HCT116 (cell line): ENCODE measurements around the gene WNT5B. TPM values are rescaled to one million over a fixed set of nuclear protein-coding genes. Genes with fewer than 3 reads are reported as not detected.
A peak's percentile ranks its signal among the peaks of the same experiment; 100 is the strongest.

Source experiments
- ATAC-seq: fragments of 200-7000 bp; cut with Tn5 transposase; 2 replicates; pipeline ENCODE4 v1.9.1; 2020; ENCODE audit warnings: mild to moderate bottlenecking, moderate library complexity
- BruUV-seq: library from RNA; stranded (reverse); fragments of 400-500 nt; replicated peaks from 2 replicates; lab custom pipeline; 2021; lab: Mats Ljungman, UMichigan
- CTCF ChIA-PET: fragments of 300-600 bp; sonication (Branson Sonifier 250); formaldehyde crosslinking; loops from one replicate; lab custom pipeline; 2021; ENCODE audit warnings: antibody characterized with exemption; lab: Charles Lee
- POLR2A ChIA-PET: fragments of 300-600, 350-600 bp; sonication (Branson Sonifier 250); formaldehyde crosslinking; loops from one replicate; lab custom pipeline; 2021; ENCODE audit warnings: antibody characterized with exemption; lab: Charles Lee
- RAD21 ChIA-PET, 2 experiments: fragments of 300-600 bp; sonication (Branson Sonifier 250); formaldehyde crosslinking; loops; one replicate each; lab custom pipeline; 2023; ENCODE audit warnings: low total read pairs in 2 of 2; ENCODE audit not compliant: uncharacterized antibody in 2 of 2, unreplicated experiment in 2 of 2, low non-redundant PET in 1 of 2; lab: Charles Lee
- DNase-seq: peaks from one replicate; pipeline ENCODE4 v3.0.0-alpha.2; 2010; ENCODE audit warnings: low read depth, low spot score
- H2AFZ ChIP-seq: fragments of 200-600 bp; shearing (Covaris generic), sonication (generic); 2 replicates; pipeline ENCODE4 v1.6.1; 2017; ENCODE audit warnings: low read depth, mixed run types, mixed read lengths, antibody characterized with exemption, low read length; ENCODE audit not compliant: poor library complexity, severe bottlenecking
- H3K27ac ChIP-seq: 2 replicates; pipeline ENCODE4 v1.5.1; 2012; ENCODE audit warnings: low read depth, low read length
- H3K27me3 ChIP-seq: fragments of 200-600 bp; sonication (generic); 2 replicates; pipeline ENCODE4 v1.6.1; 2016; ENCODE audit warnings: mixed run types, low read length, mixed read lengths; ENCODE audit not compliant: insufficient read depth
- H3K36me3 ChIP-seq, 2 experiments: fragments of 200-500 bp in 1 of 2; fragments of 200-600 bp in 1 of 2; sonication (Bioruptor generic) in 1 of 2; sonication (generic) in 1 of 2; 2 replicates each; pipeline versions ENCODE4 v1.5.1 to v1.6.1; 2014 to 2016; ENCODE audit warnings: low read length in 2 of 2, inconsistent platforms in 1 of 2, mixed read lengths in 1 of 2, mixed run types in 1 of 2; ENCODE audit not compliant: insufficient read depth in 2 of 2, control insufficient read depth in 1 of 2
- H3K4me1 ChIP-seq, 2 experiments: fragments of 200-600 bp in 1 of 2; sonication (generic) in 1 of 2; 2 replicates each; pipeline versions ENCODE4 v1.5.1 to v1.6.1; 2012 to 2017; ENCODE audit warnings: low read length in 2 of 2, inconsistent platforms in 1 of 2, mild to moderate bottlenecking in 1 of 2, mixed read lengths in 1 of 2, mixed run types in 1 of 2, moderate library complexity in 1 of 2; ENCODE audit not compliant: insufficient read depth in 2 of 2, control insufficient read depth in 1 of 2
- H3K4me2 ChIP-seq: fragments of 200-600 bp; sonication (generic); 2 replicates; pipeline ENCODE4 v1.6.1; 2017; ENCODE audit warnings: mixed run types, low read length, mixed read lengths
- H3K4me3 ChIP-seq, 2 experiments: fragments of 200-600 bp in 1 of 2; sonication (generic) in 1 of 2; replicated peaks in 1 of 2; 2 replicates each; pipeline ENCODE4 v1.5.1; 2011 to 2016; ENCODE audit warnings: low read length in 2 of 2, control low read depth in 1 of 2, low read depth in 1 of 2, mild to moderate bottlenecking in 1 of 2, mixed read lengths in 1 of 2, mixed run types in 1 of 2
- H3K79me2 ChIP-seq: fragments of 200-600 bp; sonication (generic); 2 replicates; pipeline ENCODE4 v1.6.1; 2017; ENCODE audit warnings: mild to moderate bottlenecking, mixed run types, low read length, moderate library complexity, mixed read lengths; ENCODE audit not compliant: insufficient read depth
- H3K9ac ChIP-seq: fragments of 200-600 bp; sonication (generic); 2 replicates; pipeline ENCODE4 v1.6.1; 2016; ENCODE audit warnings: low read length, mixed read lengths
- H3K9me2 ChIP-seq: fragments of 200-600 bp; sonication (generic), shearing (Covaris generic); 2 replicates; pipeline ENCODE4 v1.6.1; 2017; ENCODE audit warnings: mixed run types, mild to moderate bottlenecking, moderate library complexity; ENCODE audit not compliant: insufficient read depth
- H3K9me3 ChIP-seq, 2 experiments: fragments of 200-500 bp in 1 of 2; fragments of 200-600 bp in 1 of 2; sonication (Bioruptor generic) in 1 of 2; sonication (generic) in 1 of 2; 2 replicates each; pipeline ENCODE4 v1.6.1; 2014 to 2017; ENCODE audit warnings: low read length in 2 of 2, mixed read lengths in 2 of 2, inconsistent platforms in 1 of 2, low read depth in 1 of 2, mild to moderate bottlenecking in 1 of 2, mixed run types in 1 of 2, moderate library complexity in 1 of 2; ENCODE audit not compliant: control insufficient read depth in 1 of 2, insufficient read depth in 1 of 2
- H4K20me1 ChIP-seq: fragments of 200-600 bp; sonication (generic), shearing (Covaris generic); 2 replicates; pipeline ENCODE4 v1.6.1; 2017; ENCODE audit warnings: mixed run types, mild to moderate bottlenecking, moderate library complexity; ENCODE audit not compliant: insufficient read depth
- CTCF ChIP-seq, 3 experiments: fragments of 200-600 bp in 1 of 3; sonication (generic) in 1 of 3; IDR thresholded peaks in 2 of 3; conservative IDR thresholded peaks in 1 of 3; 2 replicates each; pipeline ENCODE4 v1.5.1; 2012 to 2017; ENCODE audit warnings: low read depth in 2 of 3, low read length in 2 of 3, antibody characterized with exemption in 1 of 3, borderline replicate concordance in 1 of 3, control low read depth in 1 of 3, mild to moderate bottlenecking in 1 of 3, mixed read lengths in 1 of 3, mixed run types in 1 of 3, moderate library complexity in 1 of 3; ENCODE audit not compliant: insufficient read depth in 1 of 3
- EGR1 ChIP-seq: IDR thresholded peaks from 2 replicates; pipeline ENCODE4 v1.6.1; 2012; ENCODE audit warnings: low read depth
- EZH2phosphoT487 ChIP-seq: fragments of 200-600 bp; IDR thresholded peaks from 2 replicates; pipeline ENCODE4 v1.6.1; 2018; ENCODE audit warnings: antibody characterized with exemption, borderline replicate concordance
- FOSL1 ChIP-seq: IDR thresholded peaks from 2 replicates; pipeline ENCODE4 v1.6.1; 2012; ENCODE audit warnings: low read depth
- POLR2A ChIP-seq: IDR thresholded peaks from 2 replicates; pipeline ENCODE4 v1.7.0; 2011; ENCODE audit warnings: borderline replicate concordance; ENCODE audit not compliant: insufficient read depth, insufficient read length; ENCODE audit errors: extremely low read depth
- RAD21 ChIP-seq: IDR thresholded peaks from 2 replicates; pipeline ENCODE4 v1.6.1; 2012; ENCODE audit warnings: low read depth, mild to moderate bottlenecking
- SP1 ChIP-seq: IDR thresholded peaks from 2 replicates; pipeline ENCODE4 v1.6.1; 2012; ENCODE audit warnings: low read depth
- SRF ChIP-seq: IDR thresholded peaks from 2 replicates; pipeline ENCODE4 v1.6.1; 2012; ENCODE audit warnings: low read depth
- ZFX ChIP-seq: fragments of 450-650 bp; IDR thresholded peaks from 2 replicates; pipeline ENCODE4 v1.6.1; 2017
- intact Hi-C: fragments of 100-400 bp; cut with micrococcal nuclease; formaldehyde crosslinking; loops from 2 replicates; pipeline ENCODE4 v1.10.0; 2022
- total RNA-seq: library from RNA; stranded (reverse); gene quantifications from one replicate; pipeline ENCODE4 v1.2.1, GENCODE V29; 2021; ENCODE audit not compliant: unreplicated experiment

WNT5B gene
- total RNA-seq, 1 experiment from 2014 or later: 0.52 TPM

DNA sequence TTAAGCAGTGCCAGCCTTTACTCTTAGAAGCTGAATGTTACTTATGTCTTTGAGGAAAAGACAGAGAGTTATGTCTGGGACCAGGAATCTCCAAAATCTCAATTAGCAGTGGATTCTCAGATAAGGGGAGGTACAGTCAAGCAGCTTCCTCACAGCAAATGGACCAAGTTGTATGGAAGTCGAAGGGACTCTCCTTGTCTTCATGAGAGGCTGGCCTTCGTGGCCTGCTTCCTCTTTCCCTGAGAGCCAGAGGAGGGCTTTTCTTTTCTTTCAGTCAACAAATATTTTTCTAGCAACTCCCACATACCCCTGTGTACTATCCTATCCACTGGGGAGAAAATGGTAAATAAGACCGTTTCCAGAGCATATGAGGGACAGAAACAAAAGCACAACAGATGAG is 6.6 kb upstream of the WNT5B start (continued):
- no peak for TF ChIP-seq ZFX
- no peak for TF ChIP-seq SP1
- TF ChIP-seq EGR1: no peak
- TF ChIP-seq FOSL1: no peak
- no peak for TF ChIP-seq POLR2A
- TF ChIP-seq SRF: no peak

DNA sequence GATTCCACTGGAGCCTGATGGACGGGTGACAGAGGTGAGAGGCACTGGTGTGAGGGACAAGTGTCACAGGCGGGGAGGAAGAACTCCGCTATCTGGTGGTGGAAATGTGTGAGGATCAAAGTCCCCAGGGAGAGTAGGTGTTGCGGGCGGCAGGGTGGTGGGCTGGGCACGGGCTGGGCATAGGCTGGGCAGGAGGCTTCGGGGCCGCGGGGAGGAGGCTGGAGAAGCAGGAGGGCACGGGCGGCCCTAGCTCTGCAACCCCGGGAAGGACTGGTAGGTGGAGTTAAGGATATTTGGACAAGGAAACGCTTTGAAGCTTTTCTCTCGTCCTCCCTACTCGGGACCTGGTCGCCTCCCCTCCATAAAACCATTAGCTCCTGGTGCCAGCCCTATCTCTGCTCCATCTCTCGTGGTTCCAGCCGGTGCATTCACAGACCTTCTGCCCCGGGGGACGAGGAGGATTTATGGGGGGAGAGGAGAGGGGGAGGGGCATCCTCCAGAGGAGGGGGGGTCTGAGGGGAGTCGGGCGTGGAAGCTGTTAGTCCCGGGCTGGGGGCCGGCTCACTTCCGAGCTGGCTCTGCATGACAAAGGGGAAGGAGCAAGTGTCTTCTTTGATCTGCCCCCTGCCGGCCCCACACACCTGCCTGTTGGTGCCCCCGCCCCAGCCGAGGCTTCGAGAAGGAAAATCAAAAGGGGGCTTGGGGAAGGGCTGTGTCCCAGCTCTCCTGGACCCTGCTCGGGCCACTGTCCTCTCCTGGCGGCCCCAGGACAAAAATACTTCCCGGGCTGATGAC is 504 bp downstream of the WNT5B start:
- no peaks in the 10 kb centered on the region for H3K9me2 ChIP-seq
- peak overlapping the region; percentile 96 for H3K4me2 ChIP-seq
- H2AFZ ChIP-seq: peak overlapping the region; percentile 49
- ChIA-PET POLR2A (no interaction called here), RAD21 (no interaction called here), CTCF (interaction anchor here (0.9 to 2.3 kb wide), 2 partner anchors 24 to 511 kb away, joined by 4 to 14 read pairs; no protein-coding TSS in a partner anchor)
- ATAC-seq: peak; percentile 24
- H3K4me3 ChIP-seq: peak overlapping the region; percentile 43 to 59
- 0 out of 2 replicates have a peak, but pooled peaks cover 6% of the 10 kb centered on the region for H3K27me3 ChIP-seq
- DNase-seq: no peak
- no TSS peak for BruUV-seq
- H3K9me3 ChIP-seq: no peaks in the 10 kb centered on the region
- intact Hi-C loops: loop anchor here (1.0 to 10.0 kb wide), 2 partner anchors 311 to 955 kb away; no protein-coding TSS in a partner anchor
- TF ChIP-seq CTCF (IDR thresholded peaks at IDR 0.05 in 2 of 3, conservative IDR thresholded peaks at IDR 0.05 in 1 of 3; ENCODE audit: borderline replicate concordance in 1 of 3, insufficient read depth in 1 of 3, low read depth in 2 of 3, low read length in 2 of 3): peak in 2 of 3 experiments; percentile 23 to 36; a peak in 2 of 6 replicates
- TF ChIP-seq EZH2phosphoT487: no peak
- no peak for TF ChIP-seq RAD21
- H3K4me1 ChIP-seq: peaks cover 3 to 16% of the 10 kb centered on the region in 2 experiments; a peak in 3 of 4 replicates
- H3K9ac ChIP-seq: peak overlapping the region; percentile 35; the same call in 1 of the 2 replicates
- no peaks in the 10 kb centered on the region for H4K20me1 ChIP-seq
- H3K79me2 ChIP-seq: no peaks in the 10 kb centered on the region
- H3K27ac ChIP-seq: no peak overlapping the region; the same call in 1 of the 2 replicates
- no peaks in the 10 kb centered on the region for H3K36me3 ChIP-seq
